D721Med (cell line): Measurements from ENCODE around the gene TMEM178A.

Experiments used
- DNase-seq: peaks from one replicate; pipeline ENCODE4 v3.0.0; 2011; ENCODE audit warnings: low spot score; ENCODE audit not compliant: insufficient read length
- FAIRE-seq: peaks from 2 replicates; lab custom pipeline; 2011; peaks lifted over from hg19 to GRCh38; lab: Jason Lieb, UNC
- CTCF ChIP-seq: IDR thresholded peaks from 2 replicates; pipeline ENCODE4 v1.5.1; 2012; ENCODE audit warnings: mild to moderate bottlenecking, control low read depth; ENCODE audit not compliant: insufficient read depth; ENCODE audit errors: missing control alignments

TMEM178A gene

DNA sequence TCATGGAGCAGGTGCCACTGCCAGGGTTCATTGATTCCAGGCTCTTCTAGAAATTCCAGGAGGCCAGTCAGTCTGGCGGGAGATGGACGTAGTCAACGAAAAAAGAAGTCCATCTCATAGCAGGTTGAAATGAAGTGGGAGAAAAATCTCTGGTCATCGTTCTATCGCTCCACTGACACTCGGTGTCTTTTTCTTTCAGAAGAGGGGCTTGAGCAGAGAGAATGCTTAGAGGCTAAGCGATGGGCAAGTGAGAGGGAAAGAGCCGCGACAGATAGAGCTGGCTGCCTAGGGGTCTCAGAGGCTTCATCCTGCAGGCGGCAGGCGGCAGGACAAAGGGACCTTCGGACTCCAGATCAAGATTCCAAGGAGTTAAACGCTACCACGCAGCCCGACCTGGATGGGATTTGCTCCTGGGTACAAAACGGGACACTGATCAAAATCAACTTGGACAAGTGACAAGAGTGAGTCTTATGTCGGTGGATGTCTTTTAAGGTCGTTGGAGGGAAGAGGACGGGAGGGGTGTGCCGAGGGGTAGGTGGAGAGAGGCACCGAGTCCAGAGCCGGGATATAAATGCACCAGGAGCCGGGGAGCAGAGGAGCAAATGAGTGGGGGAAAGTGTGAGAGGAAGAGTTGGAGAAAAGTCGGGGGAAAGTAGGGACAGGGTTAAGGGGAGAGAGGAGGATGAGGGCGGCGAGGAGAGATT is 677 bp upstream of the TMEM178A start:
- FAIRE-seq (no peak), DNase-seq (no peak)
- no peak for TF ChIP-seq CTCF

GRCh38 chr2:39666491-39667101 is 879 bp downstream of the TMEM178A start:
- DNase-seq (no peak), FAIRE-seq (no peak)
- TF ChIP-seq CTCF, result no peak

- no peak for FAIRE-seq
- TF ChIP-seq CTCF, result no peak
- DNase-seq, result no peak
Measured at GRCh38 chr2:39667104-39667885, 1.6 kb downstream of the TMEM178A start.

DNA sequence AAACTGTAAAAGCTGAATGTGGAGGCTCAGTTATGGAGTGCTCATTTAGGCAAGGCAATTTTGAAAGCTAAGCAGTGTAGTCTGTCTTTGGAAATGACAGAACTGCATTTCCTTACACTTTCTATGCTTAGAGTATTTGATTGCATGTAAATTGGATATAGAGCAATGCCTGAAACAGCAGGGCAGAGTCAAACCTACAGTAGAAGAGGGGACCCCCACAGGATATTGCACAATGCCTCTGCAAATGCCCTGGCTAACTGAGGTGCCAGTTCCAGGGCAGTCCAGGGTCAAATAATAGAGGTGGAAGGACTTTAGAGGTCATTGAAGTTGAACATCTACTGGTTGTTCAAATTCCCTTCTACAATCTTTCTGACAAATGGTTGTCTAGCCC is 2.2 kb downstream of the TMEM178A start:
- DNase-seq (no peak), FAIRE-seq (no peak)
- no peak for TF ChIP-seq CTCF

GRCh38 chr2:39668576-39669080 is 2.9 kb downstream of the TMEM178A start:
- no peak for TF ChIP-seq CTCF
- DNase-seq, result no peak
- no peak for FAIRE-seq

GRCh38 chr2:39671604-39672003 is 5.9 kb downstream of the TMEM178A start:
- no peak for FAIRE-seq
- TF ChIP-seq CTCF, result no peak
- DNase-seq, result no peak
